ENCODE measurements around the gene ATXN2L.

Gene ATXN2L

GRCh38 chr16:28846080-28846932, 23.5 kb downstream of the ATXN2L start, which contains the start of gene TUFM:
TSS of gene TUFM (minus strand) at chr16:28846348. CDS start at chr16:28846269, 79 bp downstream.
- TF ChIP-seq CTCF (IDR thresholded peaks at IDR 0.05) = peak; percentile 69 to 79
- DNase-seq = peak; percentile 98 to 99
- Histone ChIP-seq H3K4me1 (peaks cover 0 to 28% (median 19%) of the 10 kb centered on the region in 4 donors), H3K36me3 (peaks cover 30 to 34% (median 30%) of the 10 kb centered on the region in 3 donors), H3K27me3 (no peaks in the 10 kb centered on the region), H3K4me3 (peak within 1 kb of the TSS; percentile 69 to 78), H3K9me3 (no peaks in the 10 kb centered on the region), H3K27ac (peak within 1 kb of the TSS; percentile 88 to 95)
- intact Hi-C loops (cut with DNase I; ENCODE audit: low total_unique reads) = loop anchor here (2.0 kb wide), 2 partner anchors 22 to 78 kb away; partner anchors contain the start of gene RABEP2

- Histone ChIP-seq H3K4me1 (peaks cover 0 to 28% (median 19%) of the 10 kb centered on the region in 4 donors), H3K9me3 (no peaks in the 10 kb centered on the region), H3K4me3 (peak overlapping the region; percentile 69 to 78), H3K27ac (peak overlapping the region; percentile 88 to 95), H3K36me3 (peaks cover 26 to 28% (median 27%) of the 10 kb centered on the region in 3 donors), H3K27me3 (no peaks in the 10 kb centered on the region)
- no peak for DNase-seq
- intact Hi-C loops (cut with DNase I; ENCODE audit: low total_unique reads) = loop anchor here (2.0 kb wide), 2 partner anchors 22 to 78 kb away; partner anchors contain the start of gene RABEP2
- TF ChIP-seq CTCF (IDR thresholded peaks at IDR 0.05) = no peak
Observed at GRCh38 chr16:28846933-28847273, 24.1 kb downstream of the ATXN2L start.

GRCh38 chr16:28858421-28858820, 35.6 kb downstream of the ATXN2L start:
- H3K27me3 ChIP-seq = no peaks in the 10 kb centered on the region
- intact Hi-C loops (cut with DNase I; ENCODE audit: low total_unique reads) = no loop called here
- H3K27ac ChIP-seq = no peak overlapping the region
- no peak for TF ChIP-seq CTCF (IDR thresholded peaks at IDR 0.05)
- H3K9me3 ChIP-seq = no peaks in the 10 kb centered on the region
- no peak for DNase-seq
- peaks cover 0 to 9% (median 3%) of the 10 kb centered on the region in 4 donors for H3K4me1 ChIP-seq
- no peaks in the 10 kb centered on the region for H3K36me3 ChIP-seq
- no peak overlapping the region for H3K4me3 ChIP-seq

- Histone ChIP-seq H3K27me3 (no peaks in the 10 kb centered on the region), H3K27ac (no peak overlapping the region), H3K4me3 (no peak overlapping the region), H3K4me1 (peaks cover 0 to 12% (median 7%) of the 10 kb centered on the region in 4 donors), H3K9me3 (no peaks in the 10 kb centered on the region), H3K36me3 (no peaks in the 10 kb centered on the region)
- DNase-seq = no peak
- TF ChIP-seq CTCF (IDR thresholded peaks at IDR 0.05) = no peak
- intact Hi-C loops (cut with DNase I; ENCODE audit: low total_unique reads) = no loop called here
Observed at GRCh38 chr16:28859326-28859725, 36.5 kb downstream of the ATXN2L start.

GRCh38 chr16:28863929-28864793, 41.4 kb downstream of the ATXN2L start:
- H3K4me1 ChIP-seq = peaks cover 0 to 32% (median 16%) of the 10 kb centered on the region in 4 donors
- H3K4me3 ChIP-seq = peak overlapping the region; percentile 87 to 97
- intact Hi-C loops (cut with DNase I; ENCODE audit: low total_unique reads) = loop anchor here (5.0 kb wide), 1 partner anchor 1552 kb away; the partner anchor contains the start of gene IL4R
- no peak for DNase-seq
- H3K27ac ChIP-seq = peak overlapping the region; percentile 87 to 94
- H3K36me3 ChIP-seq = peaks cover 21 to 36% (median 22%) of the 10 kb centered on the region in 3 donors
- H3K27me3 ChIP-seq = no peaks in the 10 kb centered on the region
- no peak for TF ChIP-seq CTCF (IDR thresholded peaks at IDR 0.05)
- H3K9me3 ChIP-seq = no peaks in the 10 kb centered on the region
